MCF 10A (cell line): ENCODE results near the gene NELFCD. TPM values are rescaled to one million over a fixed set of nuclear protein-coding genes. Genes with fewer than 3 reads are reported as not detected.
A peak's percentile ranks its signal among the peaks of the same experiment; 100 is the strongest.

Experiments
- BruUV-seq: library from RNA; stranded (reverse); fragments of 400-500 nt; replicated peaks from 2 replicates; lab custom pipeline; 2021; lab: Mats Ljungman, UMichigan
- CTCF ChIA-PET: fragments of 300-600 bp; sonication (Branson Sonifier 250); formaldehyde crosslinking; extraction: SDS; loops from one replicate; lab custom pipeline; 2021; ENCODE audit warnings: antibody characterized with exemption, inconsistent platforms; lab: Yijun Ruan, JAX
- POLR2A ChIA-PET: fragments of 300-600, 350-650 bp; sonication (Branson Sonifier 250); formaldehyde crosslinking; extraction: SDS; loops from one replicate; lab custom pipeline; 2020; ENCODE audit warnings: antibody characterized with exemption, inconsistent platforms; lab: Yijun Ruan, JAX
- DNase-seq: peaks from one replicate; pipeline ENCODE4 v3.0.0-alpha.2; 2018; ENCODE audit not compliant: unreplicated experiment
- H3K27ac Mint-ChIP-seq: one replicate; pipeline ENCODE4 v1.8.0; 2022; ENCODE audit warnings: mild to moderate bottlenecking, low read depth, mixed read lengths; ENCODE audit not compliant: unreplicated experiment
- H3K27me3 Mint-ChIP-seq: one replicate; pipeline ENCODE4 v1.8.0; 2022; ENCODE audit warnings: mixed read lengths; ENCODE audit not compliant: insufficient read depth, unreplicated experiment
- H3K36me3 Mint-ChIP-seq: one replicate; pipeline ENCODE4 v1.8.0; 2022; ENCODE audit warnings: mild to moderate bottlenecking, moderate library complexity, mixed read lengths; ENCODE audit not compliant: insufficient read depth, unreplicated experiment
- H3K4me1 Mint-ChIP-seq: one replicate; pipeline ENCODE4 v1.8.0; 2022; ENCODE audit warnings: mixed read lengths; ENCODE audit not compliant: insufficient read depth, unreplicated experiment
- H3K4me3 Mint-ChIP-seq: one replicate; pipeline ENCODE4 v1.8.0; 2022; ENCODE audit warnings: mild to moderate bottlenecking, moderate library complexity, mixed read lengths; ENCODE audit not compliant: unreplicated experiment
- H3K9me3 Mint-ChIP-seq: one replicate; pipeline ENCODE4 v1.8.0; 2022; ENCODE audit warnings: mixed read lengths; ENCODE audit not compliant: unreplicated experiment
- CTCF ChIP-seq: fragments of 200-600 bp; IDR thresholded peaks from one replicate; pipeline ENCODE4 v1.8.0; 2022; ENCODE audit warnings: antibody characterized with exemption, mild to moderate bottlenecking; ENCODE audit not compliant: unreplicated experiment
- intact Hi-C: fragments of 100-400 bp; cut with micrococcal nuclease; formaldehyde crosslinking; loops from 2 replicates; pipeline ENCODE4 v1.14.1; 2022
- total RNA-seq: library from RNA; stranded (reverse); gene quantifications from 2 replicates; pipeline ENCODE4 v1.2.3, GENCODE V29; 2022

NELFCD gene
- total RNA-seq, 1 experiment from 2014 or later: 79.8 TPM

- Mint-ChIP-seq H3K9me3 (no peaks in the 10 kb centered on the region), H3K27ac (no peak overlapping the region), H3K36me3 (peaks cover 87% of the 10 kb centered on the region), H3K4me1 (peaks cover 41% of the 10 kb centered on the region), H3K4me3 (no peak overlapping the region), H3K27me3 (no peaks in the 10 kb centered on the region)
- intact Hi-C loops: no loop called here
- ChIA-PET CTCF (interaction anchor here (0.7 to 1.2 kb wide), 3 partner anchors 149 to 194 kb away, joined by 3 to 4 read pairs (median 3); no protein-coding TSS in a partner anchor), POLR2A (interaction anchor here (0.6 to 0.9 kb wide), 2 partner anchors 14 to 51 kb away, joined by 3 read pairs; no protein-coding TSS in a partner anchor)
- no TSS peak for BruUV-seq
- DNase-seq: no peak
- no peak for TF ChIP-seq CTCF
Observed at GRCh38 chr20:59027741-59028320, 46.8 kb downstream of the NELFCD start.

GRCh38 chr20:59028812-59029211 lies 47.8 kb downstream of the NELFCD start:
- TF ChIP-seq CTCF: no peak
- no peak for DNase-seq
- Mint-ChIP-seq H3K27me3 (no peaks in the 10 kb centered on the region), H3K4me3 (peak overlapping the region; percentile 54), H3K4me1 (peaks cover 41% of the 10 kb centered on the region), H3K36me3 (peaks cover 82% of the 10 kb centered on the region), H3K9me3 (no peaks in the 10 kb centered on the region), H3K27ac (peak overlapping the region; percentile 66)
- POLR2A ChIA-PET: interaction anchor here (0.7 to 5.6 kb wide), 5 partner anchors 9 to 140 kb away, joined by 3 to 107 read pairs (median 4); partner anchors contain the start of genes PRELID3B and TUBB1
- intact Hi-C loops: no loop called here
- CTCF ChIA-PET: interaction anchor here (0.6 to 1.2 kb wide), 2 partner anchors 47 to 193 kb away, joined by 3 read pairs; no protein-coding TSS in a partner anchor
- BruUV-seq: no TSS peak

GRCh38 chr20:59030911-59031563 lies 50.0 kb downstream of the NELFCD start:
- DNase-seq: no peak
- Mint-ChIP-seq H3K4me3 (peak overlapping the region; percentile 90), H3K27me3 (no peaks in the 10 kb centered on the region), H3K4me1 (peaks cover 41% of the 10 kb centered on the region), H3K27ac (peak overlapping the region; percentile 78), H3K9me3 (no peaks in the 10 kb centered on the region), H3K36me3 (peaks cover 86% of the 10 kb centered on the region)
- TF ChIP-seq CTCF: no peak
- CTCF ChIA-PET: interaction anchor here (0.7 to 2.0 kb wide), 6 partner anchors 10 to 236 kb away, joined by 3 to 19 read pairs (median 5); partner anchors contain the start of gene TUBB1
- intact Hi-C loops: no loop called here
- POLR2A ChIA-PET: interaction anchor here (0.8 to 5.6 kb wide), 21 partner anchors 8 to 1325 kb away, joined by 3 to 107 read pairs (median 8); partner anchors contain the start of genes NELFCD, PRELID3B, STX16 and TUBB1
- BruUV-seq: TSS peak; percentile 13

GRCh38 chr20:59031564-59032022 lies 50.5 kb downstream of the NELFCD start:
- peak overlapping the region; percentile 78 for H3K27ac Mint-ChIP-seq
- H3K36me3 Mint-ChIP-seq: peaks cover 86% of the 10 kb centered on the region

More at GRCh38 chr20:59031564-59032022, 50.5 kb downstream of the NELFCD start:
- no peak for TF ChIP-seq CTCF
- no peaks in the 10 kb centered on the region for H3K9me3 Mint-ChIP-seq
- H3K27me3 Mint-ChIP-seq: no peaks in the 10 kb centered on the region
- ChIA-PET CTCF (interaction anchor here (0.7 to 2.0 kb wide), 10 partner anchors 10 to 236 kb away, joined by 3 to 19 read pairs (median 4); partner anchors contain the start of gene TUBB1), POLR2A (interaction anchor here (0.7 to 5.6 kb wide), 30 partner anchors 8 to 1325 kb away, joined by 3 to 107 read pairs (median 6); partner anchors contain the start of genes NELFCD, PRELID3B, STX16 and TUBB1)
- no TSS peak for BruUV-seq
- intact Hi-C loops: loop anchor here (1.0 kb wide), 1 partner anchor 142 kb away; no protein-coding TSS in a partner anchor
- H3K4me1 Mint-ChIP-seq: peaks cover 39% of the 10 kb centered on the region
- DNase-seq: no peak
- peak overlapping the region; percentile 90 for H3K4me3 Mint-ChIP-seq
